ENCODE data around the gene GPR137B.

Gene GPR137B

GRCh38 chr1:236142253-236143103 is at the start of gene GPR137B:
Gene GPR137B (plus strand): TSS chr1:236142539. CDS start chr1:236142623, 84 bp downstream.
- DNase-seq, result peak; percentile 69

- no peak for DNase-seq
Measured at GRCh38 chr1:236092899-236093298, 49.4 kb upstream of the GPR137B start.

- no peak for DNase-seq
Measured at GRCh38 chr1:236095705-236096520, 46.4 kb upstream of the GPR137B start.

GRCh38 chr1:236096660-236097482 is 45.5 kb upstream of the GPR137B start:
- DNase-seq, result peak; percentile 75

- no peak for DNase-seq
Measured at GRCh38 chr1:236098267-236098666, 44.1 kb upstream of the GPR137B start.

GRCh38 chr1:236099355-236099974 is 42.9 kb upstream of the GPR137B start:
- DNase-seq, result no peak

- DNase-seq, result no peak
Measured at GRCh38 chr1:236100799-236101198, 41.5 kb upstream of the GPR137B start.

GRCh38 chr1:236101233-236102200 is 40.8 kb upstream of the GPR137B start:
- DNase-seq, result no peak

- DNase-seq, result no peak
Measured at GRCh38 chr1:236102611-236103010, 39.7 kb upstream of the GPR137B start.

- DNase-seq, result no peak
Measured at GRCh38 chr1:236103059-236103458, 39.3 kb upstream of the GPR137B start.

- peak; percentile 57 for DNase-seq
Measured at GRCh38 chr1:236103646-236104218, 38.6 kb upstream of the GPR137B start.

GRCh38 chr1:236107121-236107907 is 35.0 kb upstream of the GPR137B start:
- no peak for DNase-seq

GRCh38 chr1:236108027-236108648 is 34.2 kb upstream of the GPR137B start:
- DNase-seq, result no peak

GRCh38 chr1:236110137-236110536 is 32.2 kb upstream of the GPR137B start:
- no peak for DNase-seq

GRCh38 chr1:236111527-236112331 is 30.6 kb upstream of the GPR137B start:
- no peak for DNase-seq

GRCh38 chr1:236112332-236112627 is 30.1 kb upstream of the GPR137B start:
- no peak for DNase-seq

GRCh38 chr1:236113324-236114032 is 28.9 kb upstream of the GPR137B start:
- no peak for DNase-seq

GRCh38 chr1:236114076-236114747 is 28.1 kb upstream of the GPR137B start:
- DNase-seq, result no peak
